HK-2 (cell line): Measurements from ENCODE around the gene TENM3.

ENCODE experiments used
- DNase-seq: peaks from one replicate; pipeline ENCODE4 v3.0.0-alpha.2; 2018; ENCODE audit not compliant: unreplicated experiment

Gene TENM3

DNA sequence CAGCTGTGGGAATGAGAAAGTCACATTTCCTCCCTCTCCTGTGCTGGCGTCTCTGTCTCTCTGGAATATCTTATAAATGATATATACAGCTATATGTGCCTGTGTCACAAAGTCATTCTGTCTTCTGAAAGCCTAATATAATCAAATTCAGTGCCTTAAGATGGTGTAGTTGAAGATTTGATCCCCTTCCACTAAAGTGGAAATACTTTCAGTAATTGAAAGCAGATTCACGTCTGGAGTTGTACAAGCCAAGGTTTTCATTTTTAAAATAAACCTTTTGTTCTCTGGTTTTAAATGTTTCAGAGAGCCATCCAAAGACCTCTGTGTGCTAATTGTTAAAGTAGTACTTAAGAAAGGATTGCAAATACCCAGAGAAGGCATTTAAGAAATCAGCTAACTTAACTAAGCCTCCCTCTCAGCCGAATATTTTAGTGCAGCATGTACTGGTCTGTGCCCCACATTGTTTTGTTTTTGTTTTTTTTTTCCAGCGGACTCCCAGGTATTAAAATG lies 206.8 kb downstream of the TENM3 start:
- no peak for DNase-seq

GRCh38 chr4:182451441-182451840 lies 208.2 kb downstream of the TENM3 start:
- DNase-seq = no peak

DNA sequence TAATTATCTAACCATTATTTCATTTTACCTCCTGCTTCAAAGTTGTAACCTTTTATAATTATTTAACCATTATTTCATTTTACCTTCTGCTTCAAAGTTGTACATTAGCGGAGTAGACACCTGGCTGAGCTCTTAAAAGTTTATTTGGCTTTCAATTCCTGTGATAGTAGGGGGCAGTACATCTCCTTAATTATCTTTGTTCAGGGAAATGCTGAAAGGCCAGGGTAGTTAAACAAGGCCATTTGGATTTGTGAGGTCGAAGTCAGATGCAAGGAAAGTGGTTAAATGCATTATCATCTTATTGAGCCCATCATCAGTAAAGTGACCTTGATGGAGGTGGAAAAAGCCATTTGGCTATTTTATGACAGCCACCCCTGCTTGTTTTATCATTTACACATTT lies 210.6 kb downstream of the TENM3 start:
- DNase-seq = no peak

- no peak for DNase-seq
These were observed 211.3 kb downstream of the TENM3 start for GRCh38 chr4:182454440-182455013.

GRCh38 chr4:182465114-182465513 lies 221.9 kb downstream of the TENM3 start:
- DNase-seq = no peak

DNA sequence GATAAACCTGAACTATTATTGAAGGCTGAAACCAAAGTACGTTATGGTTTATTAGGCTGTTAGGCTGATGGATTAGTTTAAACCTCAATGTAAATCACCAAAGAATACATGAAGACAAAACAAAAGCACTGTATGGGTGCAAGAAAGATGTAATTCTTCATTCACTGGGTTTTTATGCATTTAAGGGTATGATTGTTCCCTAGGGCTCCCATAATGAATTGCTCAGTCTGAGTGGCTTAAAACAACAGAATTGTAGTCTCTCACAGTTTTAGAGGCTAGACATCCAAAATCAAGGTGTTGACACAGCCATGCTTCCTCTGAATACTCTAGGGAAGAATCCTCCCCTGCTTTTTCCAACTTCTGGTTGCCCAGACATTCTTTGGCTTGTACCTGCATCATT lies 222.8 kb downstream of the TENM3 start:
- DNase-seq = no peak

- no peak for DNase-seq
These were observed 227.0 kb downstream of the TENM3 start for GRCh38 chr4:182470215-182470614.

DNA sequence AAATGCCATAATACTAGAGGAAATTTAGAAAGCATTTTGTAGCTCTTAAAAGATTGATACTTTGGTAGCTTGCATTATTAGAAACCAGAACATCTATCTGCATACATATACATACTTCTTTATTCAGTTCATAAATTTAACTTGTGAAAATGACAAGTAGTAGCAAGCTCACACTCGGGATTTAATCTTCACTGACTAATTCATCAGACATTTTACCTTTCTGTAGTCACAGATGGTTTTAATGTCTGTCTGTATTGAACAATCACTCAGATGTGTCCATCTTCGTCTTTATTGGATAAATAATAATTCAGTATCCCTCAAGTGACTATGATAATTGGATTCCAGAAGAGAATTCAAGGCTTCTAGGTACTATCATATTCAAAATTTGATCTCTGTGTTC lies 232.3 kb downstream of the TENM3 start:
- no peak for DNase-seq

DNA sequence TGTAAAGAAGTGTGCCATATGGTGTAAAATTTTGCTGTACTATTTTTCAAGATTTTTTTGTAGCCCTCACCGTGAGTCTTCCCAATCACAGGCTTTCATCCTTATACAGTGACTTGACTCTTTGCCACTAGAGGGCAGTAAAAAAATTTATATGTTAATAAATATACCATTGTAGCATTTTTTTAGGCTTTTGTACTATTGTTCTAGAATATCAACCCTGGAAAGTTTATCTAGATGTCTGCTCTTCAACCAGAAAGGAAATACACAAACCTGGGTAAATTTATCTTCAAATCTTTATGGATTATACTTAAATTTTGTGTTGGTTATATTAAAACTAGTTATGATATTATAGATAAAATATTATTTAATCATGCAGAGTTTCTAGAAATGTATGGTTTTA lies 235.3 kb downstream of the TENM3 start:
- DNase-seq = no peak

DNA sequence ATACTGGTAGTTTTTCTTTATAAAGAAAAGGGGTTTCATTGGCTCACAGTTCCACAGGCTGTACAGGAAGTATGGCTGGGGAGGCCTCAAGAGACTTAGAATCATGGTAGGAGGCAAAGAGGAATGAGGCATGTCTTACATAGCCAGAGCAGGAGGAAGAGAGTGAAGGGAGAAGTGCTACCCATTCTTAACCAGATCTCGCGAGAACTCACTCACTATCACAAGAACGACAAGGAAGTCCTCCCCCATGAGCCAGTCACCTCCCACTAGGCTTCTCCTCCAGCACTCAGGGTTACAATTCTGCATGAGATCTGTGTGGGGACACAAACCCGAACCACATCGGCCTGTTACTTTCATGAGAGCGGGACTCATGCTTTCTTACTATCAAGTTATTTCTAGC lies 240.5 kb downstream of the TENM3 start:
- no peak for DNase-seq

- no peak for DNase-seq
These were observed 243.7 kb downstream of the TENM3 start for GRCh38 chr4:182486881-182487280.

- no peak for DNase-seq
These were observed 245.7 kb downstream of the TENM3 start for GRCh38 chr4:182488896-182489295.

GRCh38 chr4:182489607-182490006 lies 246.4 kb downstream of the TENM3 start:
- DNase-seq = no peak

DNA sequence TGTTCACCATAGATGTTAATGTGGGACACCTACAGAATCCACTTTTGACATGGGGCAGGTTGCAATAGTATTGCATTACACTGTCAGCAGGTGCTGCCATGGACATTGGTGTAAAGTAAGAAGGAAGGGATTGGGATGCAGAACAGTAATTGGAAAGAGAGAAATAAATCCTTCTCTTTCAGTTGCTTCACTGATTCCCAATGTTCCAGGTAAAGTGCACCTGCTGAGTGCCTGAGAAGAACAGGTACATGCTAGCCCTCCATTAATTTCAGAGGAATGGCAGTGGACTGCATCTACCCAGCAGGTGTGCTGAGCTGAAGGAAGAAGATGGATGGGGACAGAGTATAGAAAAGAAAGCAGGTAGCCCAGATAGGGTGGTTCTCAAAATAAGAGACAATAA lies 248.5 kb downstream of the TENM3 start:
- no peak for DNase-seq

DNA sequence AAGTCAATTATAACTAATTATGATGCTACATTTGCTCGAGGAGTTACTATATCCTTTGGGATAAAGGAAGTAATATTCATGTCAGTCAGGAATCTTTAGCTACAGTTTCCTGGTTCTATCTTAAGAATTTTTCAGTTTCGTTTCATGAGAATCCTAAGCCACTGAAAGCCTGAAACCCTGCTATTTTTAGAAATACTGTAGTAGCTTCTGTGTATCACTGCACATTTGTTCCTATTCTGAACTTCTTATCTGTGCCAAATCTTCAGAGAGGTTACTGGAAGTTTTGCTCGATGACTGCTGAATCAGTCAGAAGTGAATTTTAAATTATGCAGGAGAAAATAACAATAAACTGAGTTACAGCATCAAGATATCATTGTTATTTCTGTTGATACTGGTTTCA lies 249.2 kb downstream of the TENM3 start:
- no peak for DNase-seq

GRCh38 chr4:182493377-182493776 lies 250.2 kb downstream of the TENM3 start:
- no peak for DNase-seq

DNA sequence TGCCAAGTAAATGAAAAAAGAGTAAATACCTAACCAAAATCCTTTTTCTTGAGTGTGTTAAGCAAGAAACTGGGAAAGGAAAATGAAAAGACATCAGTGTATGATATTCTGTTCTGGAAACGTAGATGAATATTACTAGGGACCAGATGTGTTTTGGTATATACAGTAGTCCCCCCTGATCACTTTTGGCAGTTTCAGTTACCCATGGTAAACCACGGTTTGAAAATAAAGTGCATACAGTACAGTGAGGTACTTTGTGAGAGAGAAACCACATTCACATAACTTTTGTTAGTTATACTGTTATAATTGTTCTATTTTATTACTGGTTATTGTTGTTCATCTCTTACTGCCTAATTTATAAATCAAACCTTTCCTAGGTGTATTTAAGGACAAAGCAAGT lies 250.9 kb downstream of the TENM3 start:
- DNase-seq = no peak

DNA sequence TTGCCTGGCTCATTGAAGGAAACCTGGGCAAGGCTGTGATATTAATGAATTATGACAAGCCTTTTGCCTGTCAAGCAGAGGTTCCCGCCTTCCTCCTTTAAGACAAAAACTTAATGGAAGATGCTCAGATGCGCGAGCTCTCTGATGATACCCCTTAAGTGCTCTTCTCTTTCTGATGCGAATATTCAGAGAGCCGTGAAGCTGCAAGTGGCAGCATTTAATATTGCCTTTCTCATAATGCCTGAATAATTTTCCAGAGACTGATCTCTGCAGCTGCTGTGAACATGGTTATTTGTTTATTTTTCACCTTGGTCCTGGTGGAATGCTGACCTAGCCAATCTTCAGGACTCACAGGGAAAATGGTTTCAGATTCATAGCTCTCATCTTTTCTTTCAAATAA lies 251.8 kb downstream of the TENM3 start:
- DNase-seq = no peak

DNA sequence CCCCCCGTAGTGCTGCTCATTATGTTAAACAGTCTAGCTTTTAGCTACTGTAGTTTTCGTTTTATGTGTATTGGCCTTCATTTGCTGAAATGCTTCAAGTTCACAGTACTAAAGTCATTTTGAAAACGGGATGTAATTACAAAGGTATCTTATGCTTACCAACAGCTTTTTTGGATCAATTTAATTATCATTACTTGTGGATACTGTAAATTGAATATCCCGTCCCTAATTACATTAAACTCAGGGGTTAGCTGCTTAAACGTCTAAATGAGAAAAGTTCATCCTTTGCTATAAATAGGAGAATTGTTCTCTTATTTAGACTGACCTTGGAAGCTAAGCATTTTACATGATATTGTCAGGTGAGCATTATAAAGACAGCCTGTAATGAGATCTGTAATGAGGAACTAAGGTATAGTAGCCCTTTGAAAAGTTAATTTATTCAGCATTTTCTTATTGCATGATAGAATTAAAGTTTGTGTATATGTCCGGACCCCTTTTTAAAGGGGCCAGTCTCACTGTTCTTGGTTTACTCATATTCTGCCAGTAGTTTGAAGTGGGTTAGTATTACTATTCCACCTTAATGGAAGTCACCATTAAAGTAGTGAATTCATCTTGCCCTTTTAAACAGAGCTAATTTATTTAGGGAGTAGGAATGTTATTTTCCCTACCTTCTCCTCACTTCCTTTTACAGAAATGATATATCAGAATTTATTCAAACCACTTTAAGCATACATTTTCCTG lies 252.6 kb downstream of the TENM3 start:
- DNase-seq = no peak

- no peak for DNase-seq
These were observed 253.2 kb downstream of the TENM3 start for GRCh38 chr4:182496408-182496807.

GRCh38 chr4:182502064-182502463 lies 258.9 kb downstream of the TENM3 start:
- DNase-seq = no peak

GRCh38 chr4:182504463-182504862 lies 261.3 kb downstream of the TENM3 start:
- no peak for DNase-seq

DNA sequence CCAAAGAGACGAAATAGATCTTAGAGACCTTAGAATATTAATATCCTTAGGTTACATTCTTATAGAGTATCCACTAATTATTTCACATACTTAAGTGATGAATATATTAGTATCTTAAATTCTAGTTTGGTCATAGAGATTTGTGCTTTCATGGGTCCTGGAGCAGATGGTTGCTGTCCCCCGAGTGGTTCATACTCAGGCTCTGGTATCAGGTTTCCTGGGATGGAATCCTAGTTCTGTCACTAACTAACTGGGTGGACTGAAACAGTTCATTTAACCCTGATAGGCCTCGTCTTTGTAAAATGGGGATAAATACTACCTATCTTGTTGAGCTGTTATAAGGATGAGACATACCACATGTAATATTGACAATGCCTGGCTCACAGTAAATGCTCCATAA lies 264.6 kb downstream of the TENM3 start:
- no peak for DNase-seq

DNA sequence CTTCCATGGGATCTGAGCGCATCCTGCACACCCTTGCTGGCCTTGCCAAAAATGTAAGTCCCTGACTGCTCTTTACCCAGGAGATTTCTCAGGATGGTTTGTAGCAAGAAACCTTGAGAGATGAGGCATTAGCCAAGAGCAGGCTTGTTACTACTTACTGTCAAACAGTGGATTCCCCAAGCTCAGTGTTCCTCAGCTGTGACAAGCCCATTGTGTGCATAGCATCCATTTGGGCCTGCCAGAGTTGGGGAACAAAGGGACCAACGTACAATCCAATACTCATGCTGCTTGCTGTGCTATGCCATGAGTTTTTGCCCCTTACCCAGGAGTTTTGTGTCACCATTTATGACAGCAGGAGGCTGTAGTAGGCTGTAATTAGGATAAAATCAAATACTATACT lies 267.6 kb downstream of the TENM3 start:
- no peak for DNase-seq
